CD14-positive monocyte (primary cell): ENCODE measurements around the gene ONECUT1. TPM values are rescaled to one million over a fixed set of nuclear protein-coding genes. Genes with fewer than 3 reads are reported as not detected.

Experiments used
- DNase-seq, 3 donors: peaks; one replicate each; pipeline ENCODE4 v3.0.0-alpha.2; 2011 to 2022
- H2AFZ ChIP-seq: 2 replicates; pipeline ENCODE4 v1.6.0; 2012; ENCODE audit warnings: mild to moderate bottlenecking, low read depth, low read length, inconsistent platforms; ENCODE audit not compliant: insufficient read depth, poor library complexity, severe bottlenecking
- H3K27ac ChIP-seq, 2 donors: 1 replicate in 1 of 2; 2 replicates in 1 of 2; pipeline ENCODE4 v1.5.1; 2012 to 2013; ENCODE audit warnings: low read length in 2 of 2, control low read depth in 1 of 2, inconsistent platforms in 1 of 2, low read depth in 1 of 2, mild to moderate bottlenecking in 1 of 2
- H3K27me3 ChIP-seq, 2 donors: one replicate each; pipeline versions ENCODE4 v1.6.0 to v1.6.1; 2011 to 2013; ENCODE audit warnings: low read length in 2 of 2; ENCODE audit not compliant: control insufficient read depth in 2 of 2, insufficient read depth in 2 of 2
- H3K36me3 ChIP-seq, 2 donors: replicated peaks in 1 of 2; 1 replicate in 1 of 2; 2 replicates in 1 of 2; pipeline versions ENCODE4 v1.5.1 to v1.6.1; 2012 to 2013; ENCODE audit warnings: low read length in 2 of 2, control low read depth in 1 of 2, inconsistent platforms in 1 of 2, mild to moderate bottlenecking in 1 of 2; ENCODE audit not compliant: insufficient read depth in 2 of 2, control insufficient read depth in 1 of 2
- H3K4me1 ChIP-seq, 2 donors: 1 replicate in 1 of 2; 2 replicates in 1 of 2; pipeline versions ENCODE4 v1.5.1 to v1.6.1; 2012 to 2013; ENCODE audit warnings: low read length in 2 of 2, control low read depth in 1 of 2, inconsistent platforms in 1 of 2, mild to moderate bottlenecking in 1 of 2, moderate library complexity in 1 of 2; ENCODE audit not compliant: insufficient read depth in 2 of 2, control insufficient read depth in 1 of 2
- H3K4me2 ChIP-seq: replicated peaks from 2 replicates; pipeline ENCODE3; 2012; ENCODE audit warnings: low read length, moderate library complexity, mild to moderate bottlenecking; ENCODE audit not compliant: poor library complexity, severe bottlenecking; ENCODE audit errors: extremely low read depth
- H3K4me3 ChIP-seq, 3 experiments: fragments of 200-600 bp in 1 of 3; sonication (generic) in 1 of 3; replicated peaks in 1 of 3; 1 replicate in 2 of 3; 2 replicates in 1 of 3; pipeline ENCODE4 v1.5.1; 2011 to 2013; ENCODE audit warnings: low read length in 3 of 3, mild to moderate bottlenecking in 3 of 3, control low read depth in 2 of 3, low read depth in 2 of 3, inconsistent platforms in 1 of 3, moderate library complexity in 1 of 3
- H3K79me2 ChIP-seq: 2 replicates; pipeline ENCODE4 v1.6.0; 2012; ENCODE audit warnings: mild to moderate bottlenecking, control low read depth, inconsistent platforms, low read length, moderate library complexity; ENCODE audit not compliant: insufficient read depth
- H3K9ac ChIP-seq: 2 replicates; pipeline ENCODE4 v1.6.0; 2017; ENCODE audit warnings: low read length, mild to moderate bottlenecking; ENCODE audit not compliant: insufficient read depth, poor library complexity, severe bottlenecking
- H3K9me3 ChIP-seq, 2 donors: replicated peaks in 1 of 2; 1 replicate in 1 of 2; 2 replicates in 1 of 2; pipeline versions ENCODE4 v1.5.1 to v1.6.1; 2012 to 2013; ENCODE audit warnings: low read length in 2 of 2, control low read depth in 1 of 2; ENCODE audit not compliant: control insufficient read depth in 1 of 2, insufficient read depth in 1 of 2
- H4K20me1 ChIP-seq: 2 replicates; pipeline ENCODE4 v1.6.0; 2012; ENCODE audit warnings: mild to moderate bottlenecking, low read length, control low read depth, moderate library complexity; ENCODE audit not compliant: insufficient read depth
- H3K27ac Mint-ChIP-seq, 7 donors: one replicate each; pipeline ENCODE4 v1.8.0; 2020; ENCODE audit warnings: mild to moderate bottlenecking in 7 of 7, mixed read lengths in 7 of 7, moderate library complexity in 6 of 7, inconsistent platforms in 2 of 7
- H3K27me3 Mint-ChIP-seq, 3 donors: one replicate each; pipeline ENCODE4 v1.8.0; 2021 to 2022; ENCODE audit warnings: low read depth in 3 of 3, mild to moderate bottlenecking in 3 of 3, mixed read lengths in 3 of 3, moderate library complexity in 3 of 3, inconsistent platforms in 1 of 3
- H3K36me3 Mint-ChIP-seq, 2 donors: one replicate each; pipeline ENCODE4 v1.8.0; 2020; ENCODE audit warnings: mixed read lengths in 2 of 2, inconsistent platforms in 1 of 2, mild to moderate bottlenecking in 1 of 2
- H3K4me1 Mint-ChIP-seq: one replicate; pipeline ENCODE4 v1.8.0; 2020; ENCODE audit warnings: mild to moderate bottlenecking, mixed read lengths
- H3K4me3 Mint-ChIP-seq, 2 donors: one replicate each; pipeline ENCODE4 v1.8.0; 2020; ENCODE audit warnings: mild to moderate bottlenecking in 2 of 2, mixed read lengths in 2 of 2, moderate library complexity in 1 of 2
- H3K9me3 Mint-ChIP-seq, 7 donors: one replicate each; pipeline ENCODE4 v1.8.0; 2020 to 2022; ENCODE audit warnings: mixed read lengths in 7 of 7, mild to moderate bottlenecking in 6 of 7, moderate library complexity in 6 of 7, inconsistent platforms in 2 of 7
- WGBS: methylation state at CpG from one replicate; pipeline ENCODE4 v1.1.5; 2013; ENCODE audit warnings: missing lambda C conversion rate; ENCODE audit not compliant: insufficient coverage; 5-methylcytosine and 5-hydroxymethylcytosine counted together
- intact Hi-C, 2 donors: fragments of 100-400 bp; cut with micrococcal nuclease; formaldehyde crosslinking; loops; one replicate each; pipeline versions ENCODE4 v1.15.0 to v1.15.1; 2023
- polyA plus RNA-seq, 3 donors: library from polyadenylated mRNA; depleted of rRNA in 1 of 3; unstranded in 2 of 3; stranded (reverse) in 1 of 3; fragments of 300-500 nt in 2 of 3; fragments of >200 nt in 1 of 3; fragmentation: Illumina TruSeq in 2 of 3; gene quantifications; 1 replicate in 2 of 3; 2 replicates in 1 of 3; pipeline ENCODE4 v1.2.3, GENCODE V29; 2012 to 2021
- TF ChIP-seq, protein P1 (sequence below): fragments of 200-600 bp; IDR thresholded peaks from one replicate; pipeline ENCODE4 v1.8.0; 2022; ENCODE audit warnings: antibody characterized with exemption, mild to moderate bottlenecking

ONECUT1 gene
- polyA plus RNA-seq, 3 donors = not detected

DNA sequence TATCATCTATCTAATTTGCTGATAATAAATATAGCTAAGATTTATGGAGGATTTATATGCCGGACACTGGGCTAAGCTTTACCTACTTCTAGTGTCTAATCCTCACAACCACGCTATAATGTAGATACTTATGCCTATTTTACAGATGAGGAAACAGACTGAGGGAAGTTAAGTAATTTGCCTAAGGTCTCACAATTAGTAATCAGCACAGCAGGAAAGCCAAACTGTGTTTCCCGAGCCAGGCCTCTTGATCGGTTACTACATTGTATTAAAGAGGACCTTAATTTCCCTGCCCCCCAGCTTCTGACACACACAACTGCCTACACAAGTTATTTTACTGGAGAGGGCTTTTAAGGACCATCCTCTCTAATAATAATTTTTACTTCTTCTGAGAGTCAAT lies 40.9 kb downstream of the ONECUT1 start:
- no peak overlapping the region for H3K4me2 ChIP-seq
- no peaks in the 10 kb centered on the region for H3K9me3 ChIP-seq
- H3K79me2 ChIP-seq = no peaks in the 10 kb centered on the region
- Mint-ChIP-seq H3K4me1 (peaks cover 8% of the 10 kb centered on the region), H3K9me3 (peaks cover 0 to 4% (median 0%) of the 10 kb centered on the region in 7 donors), H3K27me3 (peaks cover 8 to 16% (median 9%) of the 10 kb centered on the region in 3 donors), H3K36me3 (no peaks in the 10 kb centered on the region), H3K27ac (no peak overlapping the region), H3K4me3 (no peak overlapping the region)
- intact Hi-C loops = no loop called here
- no peaks in the 10 kb centered on the region for H4K20me1 ChIP-seq
- no peak overlapping the region for H2AFZ ChIP-seq
- peaks cover 5 to 11% of the 10 kb centered on the region in 2 donors for H3K27me3 ChIP-seq
- TF ChIP-seq, protein P1, sequence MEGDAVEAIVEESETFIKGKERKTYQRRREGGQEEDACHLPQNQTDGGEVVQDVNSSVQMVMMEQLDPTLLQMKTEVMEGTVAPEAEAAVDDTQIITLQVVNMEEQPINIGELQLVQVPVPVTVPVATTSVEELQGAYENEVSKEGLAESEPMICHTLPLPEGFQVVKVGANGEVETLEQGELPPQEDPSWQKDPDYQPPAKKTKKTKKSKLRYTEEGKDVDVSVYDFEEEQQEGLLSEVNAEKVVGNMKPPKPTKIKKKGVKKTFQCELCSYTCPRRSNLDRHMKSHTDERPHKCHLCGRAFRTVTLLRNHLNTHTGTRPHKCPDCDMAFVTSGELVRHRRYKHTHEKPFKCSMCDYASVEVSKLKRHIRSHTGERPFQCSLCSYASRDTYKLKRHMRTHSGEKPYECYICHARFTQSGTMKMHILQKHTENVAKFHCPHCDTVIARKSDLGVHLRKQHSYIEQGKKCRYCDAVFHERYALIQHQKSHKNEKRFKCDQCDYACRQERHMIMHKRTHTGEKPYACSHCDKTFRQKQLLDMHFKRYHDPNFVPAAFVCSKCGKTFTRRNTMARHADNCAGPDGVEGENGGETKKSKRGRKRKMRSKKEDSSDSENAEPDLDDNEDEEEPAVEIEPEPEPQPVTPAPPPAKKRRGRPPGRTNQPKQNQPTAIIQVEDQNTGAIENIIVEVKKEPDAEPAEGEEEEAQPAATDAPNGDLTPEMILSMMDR = no peak
- WGBS = no CpG with 5 or more reads among the region's 4 CpGs
- peaks cover 0 to 6% of the 10 kb centered on the region in 2 donors for H3K4me1 ChIP-seq
- DNase-seq = no peak
- no peak overlapping the region for H3K4me3 ChIP-seq
- no peak overlapping the region for H3K27ac ChIP-seq
- no peaks in the 10 kb centered on the region for H3K36me3 ChIP-seq
- H3K9ac ChIP-seq = no peak overlapping the region

GRCh38 chr15:52746162-52746757 lies 43.9 kb downstream of the ONECUT1 start:
- Histone ChIP-seq H3K4me3 (no peak overlapping the region), H3K9me3 (no peaks in the 10 kb centered on the region), H4K20me1 (no peaks in the 10 kb centered on the region), H3K9ac (no peak overlapping the region), H3K27me3 (peaks cover 0 to 2% of the 10 kb centered on the region in 2 donors), H2AFZ (no peak overlapping the region), H3K36me3 (no peaks in the 10 kb centered on the region), H3K79me2 (no peaks in the 10 kb centered on the region), H3K4me1 (peaks cover 0 to 6% of the 10 kb centered on the region in 2 donors), H3K4me2 (no peak overlapping the region), H3K27ac (no peak overlapping the region)
- TF ChIP-seq, protein P1 = no peak
- H3K27ac Mint-ChIP-seq = no peak overlapping the region
- H3K27me3 Mint-ChIP-seq = peaks cover 2 to 5% (median 3%) of the 10 kb centered on the region in 3 donors
- 92% methylated on average over 2 of the region's 6 CpGs for WGBS
- peaks cover 5% of the 10 kb centered on the region for H3K4me1 Mint-ChIP-seq
- H3K36me3 Mint-ChIP-seq = no peaks in the 10 kb centered on the region
- H3K9me3 Mint-ChIP-seq = peaks cover 0 to 4% (median 0%) of the 10 kb centered on the region in 7 donors
- no peak for DNase-seq
- H3K4me3 Mint-ChIP-seq = no peak overlapping the region
- intact Hi-C loops = no loop called here
